ENCODE results near the gene C6orf15. TPM values are rescaled to one million over a fixed set of nuclear protein-coding genes. Genes with fewer than 3 reads are reported as not detected.

C6orf15 gene
- total and polyA plus RNA-seq, 2 donors (not counting 3 experiments of a cell fraction or from before 2014, with no cell fraction given), result not detected

GRCh38 chr6:31110825-31111582 lies 1.4 kb downstream of the C6orf15 start:
- TF ChIP-seq JUN (IDR thresholded peaks at IDR 0.05; ENCODE audit: borderline replicate concordance, insufficient read depth, insufficient read length, low read depth) (no peak), CTCF (IDR thresholded peaks at IDR 0.05; ENCODE audit: extremely low read depth in 1 of 2, insufficient read depth in 1 of 2, low read depth in 1 of 2, low read length in 2 of 2) (no peak), MAX (IDR thresholded peaks at IDR 0.05; ENCODE audit: insufficient read depth, insufficient read length) (no peak), GATA2 (IDR thresholded peaks at IDR 0.05; ENCODE audit: insufficient read depth, insufficient read length, low read depth, low read length) (no peak), FOS (IDR thresholded peaks at IDR 0.05; ENCODE audit: borderline replicate concordance, insufficient read depth, low read length) (no peak), POLR2A (IDR thresholded peaks at IDR 0.05; ENCODE audit: low read depth, low read length) (no peak)
- no peak for DNase-seq (ENCODE audit: low read depth, low spot score)
- H3K36me3 ChIP-seq (ENCODE audit: control insufficient read depth in 2 of 2, extremely low read depth in 1 of 2, insufficient read depth in 2 of 2, low read length in 2 of 2), result no peaks in the 10 kb centered on the region
- ChIA-PET POLR2A (no interaction called here), CTCF (interaction anchor here (0.7 to 1.7 kb wide), 2 partner anchors 24 to 41 kb away, joined by 3 to 10 read pairs; no protein-coding TSS in a partner anchor)
- no peaks in the 10 kb centered on the region for H3K79me2 ChIP-seq (ENCODE audit: control insufficient read depth, insufficient read depth, low read length)
- BruUV-seq (replicated peaks), result no TSS peak
- H3K4me3 ChIP-seq (replicated peaks in 1 of 3; ENCODE audit: insufficient read depth in 1 of 3, low read depth in 1 of 3, low read length in 3 of 3), result no peak overlapping the region
- no peaks in the 10 kb centered on the region for H4K20me1 ChIP-seq (replicated peaks; ENCODE audit: control insufficient read depth, extremely low read depth, insufficient read depth, low read length)
- peaks cover 5 to 15% of the 10 kb centered on the region in 2 experiments for H3K27me3 ChIP-seq (ENCODE audit: control insufficient read depth in 2 of 2, insufficient read depth in 2 of 2, low read length in 2 of 2)
- no peak overlapping the region for H3K27ac ChIP-seq (ENCODE audit: insufficient read depth, low read depth, low read length)
- no peaks in the 10 kb centered on the region for H3K9me3 ChIP-seq (replicated peaks; ENCODE audit: control insufficient read depth, insufficient read depth, low read length)
- no peak overlapping the region for H3K4me2 ChIP-seq (ENCODE audit: insufficient read depth, low read length)
- peaks cover 21% of the 10 kb centered on the region for H3K4me1 ChIP-seq (ENCODE audit: control insufficient read depth, extremely low read depth, insufficient read depth, low read length)
- H3K9ac ChIP-seq (replicated peaks; ENCODE audit: extremely low read depth, insufficient read depth, low read length), result no peak overlapping the region
- dilution Hi-C loops (cut with MboI; ENCODE audit: extremely low pct_ligation_motif_present, low sequenced_read_pairs), result no loop called here
- intact Hi-C loops (cut with micrococcal nuclease), result no loop called here
- no peaks in the 10 kb centered on the region for H3K9me1 ChIP-seq (replicated peaks; ENCODE audit: control insufficient read depth, extremely low read depth, insufficient read depth, low read length)
- FAIRE-seq, result no peak
- H2AFZ ChIP-seq (ENCODE audit: low read depth, low read length), result no peak overlapping the region

All from endothelial cell of umbilical vein (primary cell).